GM19438 (cell line): ENCODE measurements around the gene CADM2.

Source experiments
- ATAC-seq: cut with Tn5 transposase; IDR thresholded peaks from one replicate; pipeline ENCODE4 v1.9.1; 2021; ENCODE audit warnings: low read depth; ENCODE audit not compliant: unreplicated experiment

CADM2 gene

DNA sequence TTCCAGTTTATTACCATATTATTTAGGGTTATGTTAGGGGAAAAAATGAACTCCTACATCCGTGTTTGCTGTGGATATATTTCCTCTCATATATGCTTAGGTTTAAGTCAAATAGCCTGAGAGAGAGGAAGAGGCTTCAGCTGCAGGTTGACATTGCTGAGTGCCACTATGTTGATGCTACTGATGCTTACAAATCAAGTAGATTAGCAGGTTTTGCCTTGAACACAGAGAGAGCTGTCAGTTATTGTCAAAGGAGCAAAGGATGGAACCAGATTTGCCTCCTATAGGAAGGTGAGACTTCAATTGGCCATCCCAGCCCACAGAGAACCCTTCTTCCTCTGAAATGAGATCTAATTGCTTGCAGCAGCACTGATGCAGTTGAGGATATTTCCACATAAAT, 339.2 kb downstream of the CADM2 start:
- no peak for ATAC-seq

DNA sequence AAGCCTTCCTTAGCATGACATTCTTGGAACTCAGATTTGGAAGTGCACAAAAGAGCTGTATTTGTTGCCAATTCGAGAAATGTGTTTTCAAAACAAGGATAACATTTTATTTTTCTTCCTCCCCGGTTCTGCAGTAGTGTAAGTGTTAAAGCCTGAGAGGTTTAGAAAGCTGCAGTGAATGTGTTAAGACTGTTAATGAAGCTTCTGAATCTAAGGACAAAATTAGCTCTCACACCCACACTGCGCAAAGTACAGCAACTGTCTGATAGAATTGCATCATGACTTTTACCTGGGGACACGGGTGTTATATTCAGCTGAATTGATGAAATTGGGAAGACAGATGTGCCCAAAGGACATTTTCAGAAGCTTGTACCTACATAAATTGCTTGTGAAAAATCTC, 344.4 kb downstream of the CADM2 start:
- ATAC-seq = no peak

DNA sequence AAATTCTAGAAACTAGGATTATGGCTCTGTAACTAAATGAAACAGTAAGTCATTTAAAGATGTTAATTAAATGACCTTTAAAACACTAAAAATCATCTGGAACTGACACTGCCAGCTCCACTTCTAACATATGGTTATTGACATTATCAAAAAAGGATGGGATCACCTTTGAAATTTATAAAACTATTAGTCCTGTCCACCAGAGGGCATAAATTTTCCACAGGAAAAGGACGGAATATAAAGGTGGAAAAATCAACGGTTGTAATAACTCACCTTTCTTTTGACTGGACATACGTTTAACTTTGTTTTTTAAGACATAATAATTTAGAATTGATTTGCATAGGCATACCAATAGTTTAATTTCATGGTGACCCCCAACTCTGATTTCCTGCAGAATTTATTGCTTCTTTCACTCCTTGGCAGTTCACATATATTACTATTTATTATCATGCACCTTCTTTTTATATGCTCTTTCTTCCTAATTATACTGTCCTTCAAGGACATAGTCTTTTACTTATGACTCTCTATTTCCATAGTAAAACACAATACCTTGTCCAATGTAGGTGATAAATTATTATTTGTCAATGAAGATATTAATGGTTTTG, 345.7 kb downstream of the CADM2 start:
- no peak for ATAC-seq

DNA sequence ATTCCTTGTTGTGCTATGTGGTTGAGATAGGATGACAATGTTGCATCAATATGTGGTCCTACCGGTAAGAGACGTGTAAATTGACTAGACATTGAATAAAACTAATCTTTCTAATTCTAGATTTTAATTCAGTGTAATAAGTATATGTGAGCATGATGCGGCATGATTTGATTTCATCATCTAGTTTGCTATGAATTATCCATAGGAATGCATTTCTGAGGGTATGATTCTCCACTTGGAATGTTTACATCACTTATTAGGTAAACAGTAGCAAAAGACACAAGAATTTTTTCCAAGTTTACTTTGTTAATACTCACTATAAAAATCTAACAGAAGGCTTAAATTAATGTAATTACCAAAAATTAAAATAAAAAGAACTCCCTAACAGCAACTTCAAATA, 353.5 kb downstream of the CADM2 start:
- no peak for ATAC-seq

DNA sequence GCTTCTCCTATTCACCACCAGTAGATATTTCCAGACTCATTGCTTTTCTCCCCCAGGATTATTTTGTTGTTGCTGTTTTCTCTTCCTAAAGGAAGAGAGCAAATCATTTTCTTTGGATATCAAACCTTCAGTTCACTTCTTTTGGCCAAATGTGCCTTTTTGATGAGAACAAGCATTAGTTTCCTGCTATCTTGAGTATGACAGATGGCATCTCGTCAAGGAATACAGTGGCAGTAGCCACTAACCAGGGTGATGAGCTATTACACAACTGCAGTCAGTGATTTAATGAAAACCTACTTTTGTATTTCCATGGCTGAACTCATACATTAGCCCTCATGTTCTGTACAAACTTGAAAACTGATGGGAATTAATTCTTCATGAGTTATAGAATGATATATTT, 354.6 kb downstream of the CADM2 start:
- ATAC-seq = no peak

DNA sequence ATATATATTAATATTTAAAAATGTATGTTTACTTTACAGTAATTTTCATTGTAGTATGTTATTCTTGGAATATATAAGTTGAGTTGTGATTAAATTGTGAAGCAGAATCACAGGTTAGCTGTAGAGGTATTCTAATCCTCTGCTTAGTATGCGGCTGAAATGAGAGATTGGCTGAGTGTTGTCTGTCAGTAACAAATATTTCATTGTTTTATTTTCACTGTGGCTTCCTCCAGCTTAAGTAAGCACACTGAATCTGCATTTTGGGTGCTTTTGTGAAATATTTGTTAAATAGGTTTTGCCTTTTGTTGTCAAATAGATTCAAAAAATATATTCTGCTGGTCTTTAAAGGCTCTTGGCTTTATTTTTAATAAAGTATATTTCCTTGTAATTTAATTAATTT, 357.5 kb downstream of the CADM2 start:
- no peak for ATAC-seq

DNA sequence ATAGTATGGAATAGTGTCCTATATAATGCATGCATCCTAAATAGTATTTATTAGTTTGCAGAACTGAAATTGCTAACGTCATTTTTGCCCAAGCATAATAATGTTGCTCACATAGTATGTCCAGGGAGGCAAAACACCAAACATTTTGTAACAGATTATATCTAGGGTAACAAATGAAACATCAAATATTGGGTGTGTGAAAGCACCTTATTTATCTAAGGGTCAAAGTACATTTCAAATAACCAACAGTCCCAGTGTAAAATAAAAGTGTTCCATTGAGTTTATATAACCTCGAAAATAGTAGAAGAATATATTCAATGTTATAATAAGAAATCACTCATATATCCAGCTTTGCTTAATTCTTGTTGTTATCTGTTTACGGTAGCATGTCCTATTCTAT, 363.1 kb downstream of the CADM2 start:
- no peak for ATAC-seq

DNA sequence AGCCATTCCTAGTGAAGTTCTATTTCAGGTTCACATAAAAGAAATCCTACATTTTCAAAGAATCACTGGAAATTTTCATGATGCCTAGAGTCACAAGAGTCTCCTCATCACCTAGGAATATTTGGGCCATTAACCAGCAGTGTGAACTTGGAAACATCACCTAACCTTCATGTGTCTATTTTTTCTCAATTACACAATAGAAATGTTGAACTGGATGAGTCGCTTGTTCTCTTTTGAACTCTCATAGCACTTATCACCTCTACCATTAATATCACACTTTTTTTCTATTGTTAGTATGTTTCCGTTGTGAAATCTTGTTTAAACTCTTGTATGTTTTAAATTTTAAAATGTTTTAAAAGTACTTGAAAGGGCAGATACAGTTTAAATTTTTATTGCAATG, 371.3 kb downstream of the CADM2 start:
- no peak for ATAC-seq

DNA sequence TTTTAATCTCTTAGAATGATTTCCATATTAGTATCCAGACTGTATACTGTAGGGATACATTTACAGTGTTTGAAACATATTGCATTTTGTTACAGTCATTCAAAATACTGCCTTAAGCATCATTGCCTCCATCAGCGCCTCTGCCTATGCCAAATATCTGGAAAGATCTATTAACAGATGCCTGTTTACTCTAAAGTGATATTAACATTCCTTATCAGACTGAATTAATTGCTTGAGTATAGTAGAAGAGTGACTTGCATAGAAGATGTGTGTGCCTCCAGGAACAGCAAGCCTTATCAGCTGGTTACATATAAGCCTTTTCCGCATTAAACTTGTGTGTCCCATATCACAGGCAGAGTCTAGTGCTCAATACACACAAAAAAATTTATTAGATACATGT, 379.1 kb downstream of the CADM2 start:
- no peak for ATAC-seq

DNA sequence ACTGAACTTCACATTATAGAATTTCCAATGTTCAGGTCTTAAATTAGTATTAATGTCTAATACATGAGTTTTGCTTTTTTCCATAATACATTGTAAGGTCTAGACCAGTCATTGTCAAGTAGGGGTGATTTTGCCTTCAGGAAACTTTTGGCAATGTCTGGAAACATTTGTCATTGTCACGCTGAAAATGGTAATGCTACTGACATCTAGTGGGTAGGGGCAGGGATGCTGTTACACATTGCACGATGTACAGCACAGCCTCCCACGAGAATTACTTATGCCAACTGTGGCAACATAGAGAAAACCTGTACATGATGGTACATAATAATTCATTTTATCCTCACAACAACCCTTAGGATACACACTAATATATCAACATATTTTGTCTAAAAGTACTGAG, 384.1 kb downstream of the CADM2 start:
- ATAC-seq = no peak

DNA sequence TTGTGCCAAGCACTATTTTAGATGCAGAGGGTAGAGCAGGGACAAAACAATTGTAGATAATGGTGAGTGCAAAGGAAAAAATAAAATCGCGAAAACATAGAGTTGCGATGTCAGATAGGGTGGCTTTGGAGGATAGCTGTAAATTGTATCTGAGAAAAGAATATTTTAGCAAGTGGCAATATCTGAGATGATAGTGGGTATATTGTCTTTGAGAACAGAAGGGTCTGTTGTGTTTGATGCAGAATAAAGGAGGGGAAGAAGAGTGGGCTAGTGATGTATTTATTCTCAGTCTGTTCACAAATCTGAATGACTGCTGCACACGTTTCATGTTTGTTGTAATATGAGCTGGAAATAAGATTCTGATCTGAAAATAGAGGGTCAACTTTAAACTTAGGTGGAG, 396.8 kb downstream of the CADM2 start:
- no peak for ATAC-seq

DNA sequence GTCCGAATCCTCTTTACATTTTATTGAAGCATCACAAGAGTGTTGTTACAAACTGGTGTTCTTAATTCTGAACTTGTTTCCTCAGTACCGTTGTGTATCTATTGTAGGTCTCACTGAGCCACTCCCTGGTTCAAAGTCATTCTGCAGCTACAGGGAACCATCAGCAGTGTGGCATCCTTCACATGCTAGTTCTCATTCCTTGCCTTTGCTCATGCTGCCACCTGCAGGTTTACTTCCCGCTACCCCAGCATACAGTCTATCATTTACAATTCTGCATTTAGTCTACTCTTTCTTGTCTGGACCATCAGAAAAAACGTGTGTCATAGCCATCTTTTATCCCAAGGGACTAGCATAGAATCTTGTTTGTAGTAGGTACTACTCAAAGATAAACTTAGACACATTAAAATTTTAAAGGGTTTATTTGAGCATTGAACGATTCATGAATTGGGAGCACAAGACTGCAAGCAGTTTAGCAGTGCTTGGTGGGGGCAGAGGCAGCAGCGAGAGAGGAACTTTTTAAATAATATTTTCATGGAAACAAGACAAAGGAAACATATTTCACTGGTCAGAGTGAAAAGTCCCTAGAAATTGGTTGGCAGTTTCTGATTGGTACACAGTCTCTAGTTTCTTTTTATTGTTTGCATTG, 402.1 kb downstream of the CADM2 start:
- no peak for ATAC-seq

DNA sequence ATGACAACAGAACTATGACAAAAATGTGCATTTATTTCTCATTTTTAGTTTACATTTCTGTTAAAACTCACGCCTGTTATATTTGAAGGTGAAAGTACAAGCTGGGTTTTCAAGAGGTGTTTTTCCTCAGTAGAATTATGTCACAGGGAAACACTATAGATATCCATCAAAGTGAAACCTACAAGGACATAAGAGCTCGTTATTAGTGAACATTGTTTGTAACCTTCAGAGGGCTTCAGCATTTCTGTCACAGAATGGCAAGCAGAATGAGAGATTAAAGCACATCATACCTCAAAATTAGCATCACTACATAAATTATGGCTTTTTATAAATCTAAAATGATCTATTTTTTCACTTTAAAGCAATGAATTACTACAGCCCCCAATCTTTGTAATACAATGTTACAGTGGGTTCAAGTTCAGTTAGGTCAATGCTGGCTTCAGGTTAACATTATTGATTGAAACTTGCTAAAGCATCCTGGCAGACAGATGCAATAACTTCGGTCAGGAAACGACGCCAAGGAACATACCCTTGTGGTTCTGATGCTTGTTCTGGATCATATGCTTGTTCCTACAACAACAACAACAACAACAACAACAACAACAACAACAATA, 405.6 kb downstream of the CADM2 start:
- no peak for ATAC-seq

DNA sequence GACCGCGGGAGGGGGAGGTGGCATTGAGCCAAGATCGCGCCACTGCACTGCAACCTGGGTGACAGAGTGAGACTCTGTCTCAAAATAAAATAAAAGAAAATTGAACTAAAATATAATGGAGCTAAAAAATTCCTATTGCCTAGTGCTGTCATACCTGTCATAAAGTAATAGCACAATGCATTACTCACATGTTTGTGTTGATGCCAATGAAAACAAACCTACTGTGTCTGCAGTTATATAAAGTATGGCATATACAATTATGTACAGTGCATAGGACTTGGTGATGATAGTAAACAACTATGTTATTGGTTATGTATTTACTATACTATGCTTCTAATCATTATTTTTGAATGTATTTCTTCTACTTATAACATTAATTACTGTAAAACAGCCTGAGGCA, 411.6 kb downstream of the CADM2 start:
- ATAC-seq = no peak

DNA sequence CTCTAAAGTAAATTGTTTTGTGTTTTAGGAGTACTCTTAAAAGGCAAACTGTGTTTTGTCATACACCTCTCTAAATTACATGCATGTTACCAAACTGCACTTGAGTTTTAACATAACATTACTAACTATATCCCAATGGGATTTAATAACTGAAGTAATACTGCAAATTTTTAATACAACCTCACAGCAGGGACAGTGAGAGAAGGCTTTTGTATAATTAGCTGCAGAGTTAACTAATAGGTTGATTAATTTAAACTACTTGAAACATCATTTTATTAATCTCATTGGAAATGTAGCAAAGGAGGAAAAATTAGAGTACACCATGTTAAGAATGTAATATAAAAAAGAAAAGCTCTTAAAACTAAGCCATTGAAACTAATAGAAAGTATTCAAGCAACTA, 417.3 kb downstream of the CADM2 start:
- ATAC-seq = no peak

DNA sequence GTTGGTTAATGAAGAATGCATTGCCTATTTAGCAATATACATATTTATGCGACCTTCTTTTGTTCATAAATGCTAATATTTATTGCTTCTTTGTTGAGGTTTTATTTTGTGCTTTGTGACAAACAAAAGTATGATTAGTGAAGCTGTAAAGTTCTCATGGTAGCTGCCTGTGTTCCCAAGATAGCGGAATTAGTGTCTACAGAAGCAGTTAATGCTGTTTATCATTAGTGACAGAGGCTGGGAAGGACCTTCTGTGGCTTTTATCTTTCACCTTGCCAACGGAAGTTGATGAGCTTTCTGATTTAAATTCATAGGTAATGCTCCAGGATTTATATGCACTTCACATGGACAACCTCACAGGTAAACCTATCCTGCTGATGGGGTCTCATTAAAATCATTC, 418.3 kb downstream of the CADM2 start:
- no peak for ATAC-seq

DNA sequence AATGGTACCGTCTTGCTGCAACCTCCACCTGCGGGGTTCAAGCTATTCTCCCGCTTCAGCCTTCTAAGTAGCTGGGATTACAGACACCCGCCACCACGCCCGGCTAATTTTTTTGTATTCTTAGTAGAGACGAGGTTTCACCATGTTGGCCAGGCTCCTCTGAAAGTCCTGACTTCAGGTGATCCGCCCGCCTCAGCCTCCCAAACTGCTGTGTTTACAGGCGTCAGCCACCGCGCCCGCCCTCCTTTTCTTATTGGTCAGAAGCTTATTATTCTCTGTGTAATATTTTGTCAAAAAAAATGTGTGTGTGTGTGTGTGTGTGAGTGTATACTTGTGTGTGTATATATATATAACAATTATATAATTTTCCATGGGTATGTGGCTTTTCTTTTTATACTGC, 425.6 kb downstream of the CADM2 start:
- no peak for ATAC-seq

DNA sequence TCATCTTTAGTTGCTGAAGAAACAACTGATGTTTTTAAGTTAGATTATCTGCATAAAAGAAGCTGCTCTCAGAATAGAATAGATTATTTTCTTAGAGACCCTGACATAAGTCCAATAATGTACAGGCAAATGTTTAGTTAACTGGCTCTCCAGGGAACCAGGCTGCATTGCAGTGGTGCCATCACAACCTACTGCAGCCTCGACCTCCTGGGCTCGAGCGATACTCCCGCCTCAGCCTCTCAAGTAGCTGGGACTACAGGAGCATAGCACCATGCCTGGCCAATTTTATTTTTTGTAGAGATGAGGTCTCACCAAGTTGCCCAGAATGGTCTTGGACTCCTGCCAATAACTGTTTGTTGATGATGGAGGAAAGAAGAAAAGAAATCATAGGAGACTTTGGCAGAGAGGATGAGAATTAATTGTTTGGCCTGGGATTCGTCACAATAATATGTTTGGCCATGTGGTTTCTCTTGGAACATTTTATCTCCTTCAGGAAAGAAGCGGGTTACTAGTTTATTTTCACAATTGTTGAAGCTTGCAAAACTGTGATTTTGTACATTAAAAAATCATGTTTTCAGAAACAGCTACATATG, 429.2 kb downstream of the CADM2 start:
- ATAC-seq = no peak

DNA sequence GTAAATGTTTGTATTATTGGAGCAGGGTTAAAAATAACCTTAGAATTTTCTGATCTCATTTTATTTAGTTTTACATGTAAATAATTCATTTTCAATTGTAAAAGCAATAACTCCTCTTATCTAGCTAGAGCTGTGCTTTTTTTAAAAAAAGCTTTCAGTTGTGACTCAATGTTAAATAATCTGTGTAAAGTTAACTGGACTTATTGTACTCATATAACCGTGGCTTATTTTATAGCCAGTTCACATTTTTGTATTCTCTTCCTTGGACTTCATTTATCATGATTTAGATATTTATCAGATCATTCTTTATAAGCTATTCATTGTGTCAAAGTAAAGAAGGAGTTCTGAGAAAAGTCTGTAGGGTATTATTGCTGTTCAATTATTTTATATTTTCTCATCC, 435.6 kb downstream of the CADM2 start:
- ATAC-seq = no peak

DNA sequence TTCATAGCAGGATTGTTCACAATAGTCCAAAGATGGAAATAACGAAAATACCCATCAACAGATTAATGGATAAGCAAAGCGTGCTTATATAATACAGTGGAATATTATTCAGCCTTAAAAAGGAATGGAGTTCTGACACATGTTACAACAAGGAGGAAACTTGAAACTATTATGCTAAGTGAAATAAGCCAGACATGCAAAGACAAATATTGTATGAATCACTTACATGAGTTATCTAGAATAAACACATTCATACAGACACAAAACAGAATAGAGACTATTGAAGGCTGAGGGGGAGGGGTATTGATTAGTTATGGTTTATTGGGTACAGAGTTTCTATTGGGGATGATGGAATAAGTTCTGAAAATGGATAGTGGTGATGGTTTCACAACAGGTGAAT, 438.6 kb downstream of the CADM2 start:
- ATAC-seq = no peak

DNA sequence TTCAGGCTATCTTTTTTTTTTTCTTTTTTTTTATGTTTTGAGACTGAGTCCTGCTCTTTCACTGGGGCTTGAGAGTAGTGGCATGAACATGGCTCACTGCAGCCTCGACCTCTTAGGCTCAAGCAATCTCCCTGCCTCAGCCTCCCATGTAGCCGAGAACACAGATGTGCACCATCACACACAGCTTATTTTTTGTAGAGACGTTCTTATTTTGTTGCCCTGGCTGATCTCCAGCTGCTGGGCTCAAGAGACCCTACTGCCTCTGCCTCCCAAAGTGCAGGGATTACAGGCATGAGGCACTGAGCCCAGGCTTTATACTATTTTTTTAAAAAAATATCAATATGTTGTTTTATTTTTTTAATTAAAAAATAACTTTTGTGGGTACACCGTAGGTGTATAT, 467.3 kb downstream of the CADM2 start:
- ATAC-seq = no peak

DNA sequence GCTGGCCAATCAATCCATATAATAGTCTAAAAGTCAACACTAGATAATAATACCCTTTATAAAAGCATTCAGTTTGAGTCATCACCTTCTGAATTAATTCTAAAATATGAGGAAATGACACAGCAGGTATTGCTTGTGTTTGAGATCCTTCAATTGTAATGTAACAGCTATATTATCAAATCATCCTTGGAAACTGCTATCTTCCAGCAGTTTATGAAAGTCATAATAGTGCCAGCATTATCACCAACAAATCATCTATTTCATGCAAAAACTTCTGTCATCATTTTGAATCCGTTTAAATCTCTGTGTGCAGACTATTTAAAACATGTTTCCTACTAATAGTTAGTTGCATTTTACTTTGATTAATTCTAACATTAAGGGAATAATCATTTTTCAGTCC, 468.7 kb downstream of the CADM2 start:
- ATAC-seq = no peak
